Putamen (tissue), 1 donor: ENCODE data around the gene PRDM2.
"Not testable (repeated sequence)": the region's sequence is repeated elsewhere in the genome, so short reads cannot be mapped to it uniquely, and the experiment has no call there.

ENCODE experiments used
- DNase-seq: peaks from one replicate; pipeline ENCODE4 v3.0.0-alpha.2; 2016; ENCODE audit warnings: low spot score

PRDM2 gene

DNA sequence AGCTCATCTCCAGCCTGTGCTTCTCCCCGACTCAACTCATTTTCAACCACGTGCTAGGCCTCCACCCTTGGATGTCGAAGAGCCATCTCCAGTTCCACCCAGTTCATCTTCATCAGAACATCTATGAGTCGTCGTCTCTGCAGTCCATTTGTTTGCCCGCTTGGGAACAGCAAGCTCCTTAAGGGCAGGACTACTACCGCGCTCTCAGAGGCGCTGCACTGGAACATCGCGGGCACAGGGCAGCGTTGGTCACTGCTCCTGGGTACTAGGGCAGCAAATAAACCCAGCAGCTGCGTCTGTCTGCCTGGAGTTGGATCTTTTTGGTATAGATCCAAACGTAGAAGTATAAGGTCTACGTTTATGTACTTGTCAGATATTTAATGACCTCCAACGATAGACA is 478 bp upstream of the PRDM2 start:
- no peak for DNase-seq

DNA sequence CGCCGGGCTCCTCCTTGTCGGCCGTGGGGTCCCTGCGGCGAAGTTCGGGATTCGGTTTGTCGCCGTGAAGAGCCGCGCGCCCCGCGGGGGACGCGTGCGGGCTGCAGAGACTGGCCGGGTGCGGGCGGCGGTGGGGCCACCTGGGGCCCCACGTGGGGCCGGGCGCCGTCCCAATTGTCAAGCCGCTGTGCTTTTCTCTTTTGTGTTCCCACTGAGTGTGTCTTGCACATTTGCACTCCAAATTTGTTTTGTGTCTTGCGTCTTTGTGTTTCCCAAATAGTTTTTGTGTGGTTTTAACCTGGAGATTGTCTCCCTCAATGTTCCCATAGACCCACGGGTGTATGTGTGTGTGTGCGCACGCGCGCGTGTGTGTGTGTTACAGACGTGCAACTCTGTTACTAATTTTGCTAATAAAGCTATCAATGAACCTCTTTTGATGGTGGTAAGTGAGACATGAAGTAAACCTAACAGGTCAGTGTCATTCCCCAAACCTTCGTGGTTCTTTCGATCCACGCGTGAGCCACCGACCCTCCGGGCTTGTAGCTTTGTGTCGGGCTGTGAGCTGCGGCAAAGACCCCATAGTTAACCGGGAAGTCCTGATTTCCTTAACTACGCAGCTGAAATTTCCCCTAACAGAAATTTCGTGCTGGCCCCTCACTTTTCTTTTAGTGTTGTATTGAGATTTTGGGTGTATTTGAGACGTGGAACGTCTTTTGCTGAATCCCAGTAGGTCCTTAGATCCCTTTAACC is 708 bp downstream of the PRDM2 start:
- DNase-seq: peak; percentile 63

DNA sequence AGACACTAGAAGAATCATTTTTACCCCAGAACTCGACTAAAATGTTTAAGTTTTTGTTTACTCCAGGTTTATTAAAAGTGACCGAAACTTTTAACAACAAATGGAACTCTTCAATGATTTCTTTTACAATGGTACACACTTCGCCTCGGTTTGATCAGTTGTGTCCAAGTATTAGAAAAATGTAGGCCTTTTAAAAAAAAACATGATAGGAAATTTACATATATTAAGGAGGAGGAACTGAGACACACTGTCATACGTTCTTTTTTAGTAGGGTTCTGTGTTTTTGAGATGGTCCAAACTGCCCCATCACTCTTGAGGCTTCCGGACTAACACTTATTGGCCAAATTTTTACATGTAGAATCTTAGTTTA is 1.3 kb downstream of the PRDM2 start:
- DNase-seq: no peak

DNA sequence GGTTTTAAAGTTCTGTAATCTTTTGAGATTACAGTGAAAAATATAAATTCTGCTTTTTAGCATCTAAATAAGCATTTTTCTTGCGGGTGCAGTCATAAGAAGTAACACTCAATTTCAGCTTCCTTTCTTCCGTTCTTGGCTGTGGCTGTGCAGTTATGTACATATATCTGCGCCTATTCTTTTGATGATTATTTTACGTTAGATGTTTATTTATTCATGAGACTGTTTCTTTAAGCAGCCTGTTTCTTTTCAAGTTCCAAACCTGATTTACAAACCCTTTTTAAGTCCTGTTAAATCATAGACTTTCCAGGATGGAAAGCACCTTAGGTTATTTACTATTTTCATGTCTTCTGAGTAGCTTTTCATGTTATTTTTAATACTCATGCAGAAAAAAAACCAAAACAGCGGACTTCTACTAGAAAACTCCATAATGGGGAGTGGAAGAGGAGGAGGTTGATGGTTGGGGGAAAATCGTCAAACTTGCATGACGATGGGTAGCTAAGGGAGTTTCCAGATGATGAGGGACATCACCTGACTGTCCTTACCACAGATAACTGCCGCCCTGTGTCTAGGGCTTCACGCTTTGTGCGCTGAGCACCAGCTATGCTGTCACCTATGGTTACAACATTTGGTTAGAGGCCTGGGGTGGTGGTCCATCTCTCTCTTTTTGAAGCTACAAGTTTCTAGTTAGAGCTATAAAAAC is 2.6 kb downstream of the PRDM2 start:
- no peak for DNase-seq

DNA sequence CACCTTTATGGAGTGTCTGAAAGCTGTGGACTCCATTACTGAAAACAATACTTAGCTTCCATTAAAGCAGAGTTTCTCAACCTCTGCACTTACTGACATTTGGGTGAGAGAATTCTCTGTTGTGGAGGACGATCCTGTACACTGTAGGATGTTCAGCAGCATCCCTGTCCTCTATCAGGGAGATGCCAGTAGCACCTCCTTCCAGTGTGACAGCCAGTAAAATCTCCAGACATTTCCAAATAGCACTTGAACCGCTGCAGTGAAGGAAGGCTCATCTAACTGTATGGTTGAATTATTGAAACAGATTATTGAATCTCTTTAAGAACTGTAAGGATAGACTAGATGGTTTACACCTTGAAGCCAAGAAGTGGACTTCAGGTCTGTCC is 3.1 kb downstream of the PRDM2 start:
- DNase-seq: no peak

DNA sequence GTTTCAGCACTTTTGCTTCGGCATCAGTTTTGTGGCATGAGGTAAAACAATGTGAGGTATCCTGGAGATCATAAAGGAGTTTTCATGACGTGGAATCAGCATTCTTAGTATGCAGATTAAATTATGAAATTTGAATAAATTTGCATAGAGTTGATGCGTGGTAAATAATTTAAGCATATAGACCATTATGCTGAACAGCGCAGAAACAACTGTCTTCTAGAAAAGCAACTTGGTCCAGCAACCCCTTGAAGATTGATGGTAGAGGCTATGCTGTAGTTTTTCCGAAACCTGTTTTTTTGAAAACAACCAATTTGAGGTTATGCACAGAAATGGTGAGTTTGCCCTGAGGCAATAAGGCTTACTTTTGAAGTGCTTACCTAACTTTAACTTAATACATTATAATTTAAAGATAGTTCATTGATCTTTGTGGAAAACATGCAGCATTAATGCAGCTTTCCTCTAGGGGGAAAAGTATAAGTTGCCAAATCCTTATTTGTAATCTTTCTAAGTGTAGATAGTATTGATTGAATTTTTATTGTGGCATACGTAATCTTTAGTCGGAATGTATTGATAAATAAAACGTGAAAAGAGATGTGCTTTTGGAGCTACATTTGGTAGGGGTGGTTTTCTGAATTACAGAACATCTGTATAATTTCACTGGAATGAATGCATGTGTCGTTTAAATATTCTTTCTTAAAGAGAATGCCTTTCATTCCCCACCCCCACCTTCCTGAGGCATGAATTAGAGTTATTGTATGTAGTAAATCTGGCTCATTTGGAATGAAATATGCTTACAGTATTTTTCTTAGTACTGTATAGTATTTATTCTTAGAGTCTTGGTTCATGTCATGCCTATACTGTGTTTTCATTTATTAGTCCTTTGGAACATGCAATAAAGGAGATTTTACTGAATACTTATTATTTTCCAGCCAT is 3.8 kb downstream of the PRDM2 start:
- no peak for DNase-seq

DNA sequence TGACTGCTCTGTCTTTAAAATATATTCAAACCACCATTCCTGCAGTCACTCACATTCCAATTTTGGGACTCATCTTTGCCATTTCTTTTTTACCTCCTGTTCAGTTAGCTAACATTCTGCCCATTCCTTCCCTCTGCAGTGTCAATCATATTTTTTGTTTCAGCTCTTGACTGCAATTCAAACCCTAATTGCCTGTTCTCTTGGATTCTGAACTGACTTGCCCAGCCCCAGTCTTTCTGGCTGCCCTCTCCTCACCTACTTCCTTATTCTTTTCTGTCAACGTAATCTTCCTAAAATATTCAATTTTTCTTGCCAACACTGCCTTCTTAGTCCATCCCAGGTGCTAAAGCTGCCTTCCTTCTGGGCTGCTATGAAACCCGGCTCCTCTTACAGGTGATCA is 6.1 kb downstream of the PRDM2 start:
- DNase-seq: no peak

DNA sequence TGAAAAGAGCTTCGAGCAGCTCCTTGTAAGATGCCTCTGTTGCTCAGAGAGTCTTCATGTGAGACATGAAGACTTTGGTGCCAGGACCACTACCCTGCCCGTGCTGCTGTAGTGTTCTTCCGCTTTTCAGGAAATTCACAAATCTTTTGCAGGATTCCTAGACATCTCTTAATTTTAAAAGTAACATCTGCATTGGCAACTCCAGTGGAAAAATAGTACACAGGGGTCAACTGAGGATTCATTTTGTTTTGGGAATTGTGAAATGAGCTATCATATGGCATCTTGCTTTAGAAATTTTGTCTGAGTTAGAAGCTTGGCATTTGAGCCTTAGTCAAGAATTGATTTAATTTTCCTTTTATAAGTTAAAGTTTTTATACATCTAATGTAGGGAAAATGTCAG is 7.2 kb downstream of the PRDM2 start:
- no peak for DNase-seq

DNA sequence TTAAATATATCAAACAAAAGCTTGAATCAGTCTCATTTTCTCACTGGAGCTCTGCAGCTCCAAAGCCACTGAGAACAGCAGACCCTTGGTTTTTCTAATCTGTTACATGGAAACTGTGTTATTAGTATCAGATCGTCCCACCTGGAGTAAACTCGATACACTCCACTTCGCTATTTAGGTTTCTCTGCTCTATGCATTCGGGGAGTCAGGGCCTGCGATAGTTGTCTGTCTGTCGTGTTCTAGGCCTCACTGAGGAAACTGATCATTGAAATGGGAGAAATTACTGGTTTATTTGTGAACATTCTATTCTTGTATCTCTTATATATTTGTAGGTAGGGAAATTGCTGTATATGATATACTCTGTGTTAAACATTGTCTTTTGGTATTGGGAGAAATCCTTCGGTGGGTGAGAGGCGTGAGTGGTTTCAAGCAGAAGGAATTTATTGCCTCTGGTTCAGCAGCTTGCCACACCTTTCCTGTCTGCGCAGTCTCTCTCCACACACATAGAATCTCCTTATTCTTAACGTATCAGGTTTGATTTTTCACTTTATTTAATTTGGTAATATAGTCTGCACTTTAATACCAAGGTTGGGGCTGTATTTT is 8.5 kb downstream of the PRDM2 start:
- no peak for DNase-seq

DNA sequence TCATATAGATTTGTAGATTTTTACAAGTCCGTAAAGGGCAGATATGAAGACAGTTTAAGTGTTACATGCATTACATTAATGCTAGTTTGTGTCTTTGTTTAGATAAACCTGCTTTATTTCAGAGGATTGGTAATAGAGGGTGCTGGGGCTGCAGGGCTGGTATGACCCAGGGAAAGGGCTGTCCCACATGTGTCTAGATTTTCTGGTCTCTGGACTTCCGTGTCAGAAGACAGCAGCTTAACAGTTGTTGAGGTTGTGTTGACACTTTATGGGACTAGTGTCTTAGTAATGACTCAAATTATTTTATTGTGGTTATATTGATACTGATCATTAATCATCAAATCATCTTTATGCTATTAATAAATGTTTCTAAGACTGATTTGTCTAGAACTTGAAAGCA is 10.1 kb downstream of the PRDM2 start:
- DNase-seq: no peak

DNA sequence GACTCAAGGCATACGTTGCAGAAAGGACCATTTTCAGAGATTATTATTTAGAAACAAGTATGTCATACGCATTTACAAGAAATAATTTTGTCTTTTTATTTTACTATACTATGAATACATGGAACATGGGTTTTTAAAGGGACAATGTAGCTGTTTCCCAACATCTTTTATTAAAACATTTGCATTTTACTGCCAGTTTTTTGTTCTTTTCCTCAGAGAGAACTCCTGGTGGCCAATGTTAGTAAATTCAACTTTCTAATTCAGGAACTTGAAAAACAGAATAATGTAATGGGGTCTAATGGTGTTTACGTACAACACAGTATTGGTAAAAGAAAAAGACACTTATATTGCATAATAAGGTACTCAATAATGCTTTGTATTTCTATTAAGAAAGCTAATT is 14.9 kb downstream of the PRDM2 start:
- no peak for DNase-seq

DNA sequence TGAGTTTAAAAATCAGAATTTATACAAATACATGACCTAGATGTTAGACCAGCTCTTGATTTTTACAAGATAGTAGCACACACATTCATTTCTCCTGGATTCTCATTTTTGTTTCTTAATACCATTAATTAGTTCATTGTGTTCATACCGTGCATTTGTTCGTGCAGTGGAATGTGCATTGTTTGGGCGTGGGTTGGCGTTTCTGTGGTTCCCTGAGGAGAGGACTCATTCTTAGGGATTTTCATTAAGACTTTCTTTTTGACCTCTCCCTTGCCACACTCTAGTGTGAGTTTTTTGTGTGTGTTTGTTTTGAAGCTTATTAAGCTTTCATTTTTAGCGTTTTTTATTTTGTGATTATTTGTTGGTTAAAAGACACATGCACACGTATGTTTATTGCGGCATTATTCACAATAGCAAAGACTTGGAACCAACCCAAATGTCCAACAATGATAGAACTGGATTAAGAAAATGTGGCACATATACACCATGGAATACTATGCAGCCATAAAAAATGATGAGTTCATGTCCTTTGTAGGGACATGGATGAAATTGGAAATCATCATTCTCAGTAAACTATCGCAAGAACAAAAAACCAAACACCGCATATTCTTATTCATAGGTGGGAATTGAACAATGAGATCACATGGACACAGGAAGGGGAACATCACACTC is 15.8 kb downstream of the PRDM2 start:
- not testable (repeated sequence) for DNase-seq

DNA sequence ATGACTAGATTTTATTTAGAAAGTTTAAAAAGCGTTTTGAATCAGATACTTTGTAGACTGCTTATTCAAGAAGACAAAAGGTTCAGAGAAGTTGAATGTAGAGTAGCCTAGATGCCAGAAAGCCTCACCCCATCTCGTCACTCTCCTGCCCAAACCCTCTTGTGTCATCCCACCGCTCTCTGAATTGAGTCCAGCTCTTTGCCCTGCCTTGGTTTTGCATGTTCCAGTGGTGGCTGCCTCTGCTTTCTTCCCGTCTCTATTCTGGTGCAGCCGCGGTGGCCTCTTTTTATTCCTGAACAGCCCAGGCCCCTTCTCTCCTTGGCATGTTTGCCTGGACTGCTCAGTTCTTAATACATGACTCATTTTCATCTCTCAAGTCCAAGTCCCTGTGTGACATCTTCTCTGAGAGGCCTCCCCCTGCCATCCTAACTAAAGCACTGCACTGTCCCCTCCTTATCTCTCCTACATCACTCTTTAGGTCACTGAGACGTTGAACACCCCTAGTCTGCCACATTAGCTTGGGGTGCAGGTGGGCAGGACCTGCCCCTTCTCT is 22.9 kb downstream of the PRDM2 start:
- no peak for DNase-seq

DNA sequence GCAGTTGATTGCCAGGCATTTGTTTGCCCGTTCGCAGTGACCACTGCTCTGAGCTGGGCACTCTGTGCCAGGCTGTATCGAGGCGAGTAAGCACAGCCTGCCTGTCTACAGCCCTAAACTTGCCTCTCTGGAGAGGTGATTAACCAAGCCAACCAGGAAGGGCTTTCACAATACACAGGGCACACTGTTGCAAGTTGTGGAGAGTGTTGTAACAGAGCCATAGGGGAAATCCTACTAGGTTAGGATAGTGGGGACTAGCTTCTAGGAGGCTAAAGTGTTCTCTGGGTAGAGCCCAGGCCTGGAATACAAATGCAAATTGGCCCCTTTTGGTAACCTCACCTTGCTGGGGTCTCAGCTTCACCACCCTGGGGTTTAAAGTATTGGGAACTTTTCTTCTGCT is 23.8 kb downstream of the PRDM2 start:
- no peak for DNase-seq

DNA sequence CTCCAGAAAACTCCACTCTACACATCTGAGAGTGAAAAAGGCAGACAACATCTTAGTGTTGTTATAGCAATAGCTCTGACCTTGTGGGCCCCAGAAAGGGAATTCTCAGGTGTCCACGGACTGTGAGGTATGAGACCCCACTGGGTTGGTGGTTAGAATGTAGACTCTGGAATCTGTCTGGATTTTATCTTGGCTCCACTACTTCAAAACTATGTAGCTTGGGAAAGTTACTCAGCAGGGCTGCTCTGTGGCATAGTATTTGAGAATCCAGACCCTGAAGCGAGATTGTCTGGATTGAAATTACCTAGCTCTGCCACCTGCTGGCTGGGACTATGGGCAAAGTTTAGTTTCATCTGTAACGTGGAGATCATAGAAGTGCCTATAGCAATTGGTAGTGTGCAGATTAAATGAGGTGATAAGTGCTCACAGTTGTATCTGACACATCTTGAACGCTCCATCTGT is 25.8 kb downstream of the PRDM2 start:
- no peak for DNase-seq

DNA sequence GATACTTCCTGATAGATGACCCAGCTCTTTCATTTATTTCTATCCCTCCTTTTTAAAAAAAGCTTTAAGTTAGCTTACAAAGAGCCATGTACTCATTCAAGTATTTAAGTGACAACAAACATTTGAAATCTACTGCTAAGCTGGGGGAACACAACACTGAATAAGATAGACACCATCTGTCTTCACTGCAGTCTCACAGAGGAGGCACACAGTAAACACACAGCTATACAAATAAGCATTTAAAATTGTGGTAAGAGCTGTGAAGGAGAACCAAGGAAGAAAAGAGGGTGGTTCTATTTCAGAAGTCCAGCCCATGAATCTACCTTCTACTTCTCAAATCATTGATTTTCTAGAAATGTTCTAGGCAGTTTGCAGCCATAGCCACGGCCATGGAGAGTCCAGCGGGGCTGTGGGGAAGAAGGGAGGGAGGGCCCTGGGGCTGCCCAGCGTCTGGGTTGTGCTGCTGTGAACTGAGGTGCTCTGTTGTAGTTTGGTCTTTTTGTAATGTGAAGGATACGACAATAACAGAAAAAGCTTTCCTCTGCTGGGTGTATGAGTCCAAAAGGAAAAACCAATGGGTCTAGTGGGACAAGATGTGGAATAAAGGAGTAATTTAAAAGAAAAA is 28.2 kb downstream of the PRDM2 start:
- DNase-seq: no peak

DNA sequence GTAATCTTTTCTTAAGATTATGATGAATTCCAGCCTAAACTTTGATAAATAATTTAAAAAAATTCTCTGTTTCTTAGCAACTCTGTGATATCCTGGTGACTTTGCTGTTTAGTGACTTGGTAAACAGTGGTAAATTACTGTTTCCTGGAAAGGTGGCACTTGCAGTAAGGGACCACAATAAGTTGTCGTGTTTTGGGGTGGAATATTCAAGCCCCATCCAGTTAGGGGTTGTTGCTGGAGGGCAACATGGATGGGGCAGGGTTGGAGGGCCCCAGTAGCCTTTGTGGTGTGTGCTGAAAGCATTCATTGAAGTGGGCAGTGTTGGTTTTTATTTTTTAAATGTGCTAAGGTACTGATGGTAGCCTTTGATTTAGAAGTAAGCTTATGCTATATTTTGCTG is 30.3 kb downstream of the PRDM2 start:
- DNase-seq: no peak

DNA sequence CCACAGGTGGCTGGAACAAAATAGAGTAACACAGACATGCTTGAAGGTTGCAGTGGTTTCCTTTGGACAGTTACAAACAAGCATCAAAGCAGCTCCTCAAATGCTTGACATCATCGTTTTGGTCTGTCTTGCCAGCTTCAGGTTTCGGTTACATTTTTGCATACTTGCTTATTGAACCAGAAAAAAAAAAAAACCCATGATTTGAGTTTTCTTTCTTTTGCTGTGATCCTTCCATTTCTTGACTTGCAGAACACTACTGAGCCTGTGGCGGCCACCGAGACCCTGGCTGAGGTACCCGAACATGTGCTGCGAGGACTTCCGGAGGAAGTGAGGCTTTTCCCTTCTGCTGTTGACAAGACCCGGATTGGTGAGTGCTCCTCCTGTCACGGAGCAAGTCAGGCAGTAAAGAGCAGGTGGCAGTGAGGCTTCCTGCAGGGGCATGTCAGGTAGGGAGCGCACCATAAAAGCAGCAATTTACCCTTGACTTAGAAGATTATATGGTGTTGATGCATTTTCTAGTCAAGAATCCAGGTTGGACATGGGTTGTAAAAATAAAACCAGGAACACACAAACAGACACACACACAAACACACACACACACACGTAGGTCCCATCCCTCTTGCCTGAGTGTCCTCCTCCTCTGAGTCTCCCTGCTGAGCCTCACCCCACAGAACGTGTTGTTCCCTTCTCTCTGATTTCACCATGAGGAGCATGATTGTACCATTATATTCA is 30.9 kb downstream of the PRDM2 start:
- no peak for DNase-seq

DNA sequence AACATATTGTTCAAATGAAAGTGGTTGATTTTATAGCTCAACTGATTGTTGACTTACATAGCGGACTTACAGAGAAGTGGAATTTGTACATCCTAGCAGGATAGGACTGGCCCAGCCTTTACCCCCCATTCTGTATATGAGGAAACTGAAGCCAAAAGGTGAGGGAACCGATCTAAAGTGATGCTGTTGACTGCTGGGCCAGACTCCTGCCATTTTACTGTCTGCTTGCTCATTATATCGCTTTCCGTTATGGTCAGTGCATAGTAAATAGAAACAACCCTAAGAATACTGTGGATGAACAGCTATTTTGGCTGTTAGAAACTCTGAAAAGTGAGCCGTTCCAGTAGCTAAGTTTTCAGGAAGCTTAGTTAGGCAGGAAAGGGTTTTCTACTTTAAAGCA is 31.9 kb downstream of the PRDM2 start:
- DNase-seq: no peak

DNA sequence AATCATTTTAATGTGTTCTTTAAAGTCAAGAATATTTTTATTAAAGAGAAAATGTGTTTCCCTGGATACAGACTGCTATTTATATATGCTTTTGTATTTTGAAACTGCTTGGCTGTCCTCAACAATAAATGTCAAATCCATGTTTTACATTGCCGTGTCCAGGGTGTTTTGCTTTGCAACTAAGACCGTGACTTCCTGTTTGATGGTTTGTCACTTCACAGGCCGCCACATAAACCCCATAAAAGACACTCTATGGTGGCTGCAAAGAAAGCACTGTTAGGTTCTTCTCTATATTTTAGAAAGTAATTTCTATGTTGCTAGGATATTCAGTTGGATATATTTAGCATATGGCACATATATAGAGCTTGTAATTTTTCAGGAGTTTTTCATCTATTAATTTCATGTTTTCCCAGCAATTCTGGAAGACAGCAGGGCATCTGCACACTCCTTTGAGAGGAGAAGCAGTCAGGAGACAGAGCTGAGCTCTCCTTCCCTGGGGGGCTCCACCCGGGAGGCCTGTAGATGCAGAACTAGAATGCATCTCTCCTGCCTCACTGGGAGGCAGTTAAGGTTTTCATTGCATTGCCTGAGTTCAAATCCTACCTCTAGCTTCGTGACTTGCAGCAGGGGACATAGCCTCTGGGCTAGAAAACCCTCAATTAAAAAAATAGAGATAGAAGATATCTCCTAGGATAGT is 33.1 kb downstream of the PRDM2 start:
- DNase-seq: no peak
